HAP-1 (cell line): ENCODE results near the gene FAF1.
A peak's percentile ranks its signal among the peaks of the same experiment; 100 is the strongest.

Experiments
- DNase-seq, 2 experiments: peaks; one replicate each; pipeline ENCODE4 v3.0.0-alpha.2; 2016 to 2020; ENCODE audit warnings: low spot score in 2 of 2
- H3K27me3 ChIP-seq: fragments of 250-450 bp; sonication (Bioruptor Pico); 2 replicates; pipeline ENCODE4 v1.5.1; 2020; ENCODE audit warnings: low read depth, mild to moderate bottlenecking, moderate library complexity
- H3K36me3 ChIP-seq: fragments of 250-450 bp; sonication (Bioruptor Pico); replicated peaks from 2 replicates; pipeline ENCODE4 v1.5.1; 2020; ENCODE audit warnings: mild to moderate bottlenecking
- H3K4me1 ChIP-seq: fragments of 250-450 bp; sonication (Bioruptor Pico); 2 replicates; pipeline ENCODE4 v1.5.1; 2020; ENCODE audit warnings: mild to moderate bottlenecking
- H3K4me3 ChIP-seq: fragments of 250-450 bp; sonication (Bioruptor Pico); 2 replicates; pipeline ENCODE4 v1.5.1; 2020; ENCODE audit warnings: mild to moderate bottlenecking, moderate library complexity
- H3K9me3 ChIP-seq: fragments of 250-450 bp; sonication (Bioruptor Pico); 2 replicates; pipeline ENCODE4 v1.5.1; 2020; ENCODE audit warnings: mild to moderate bottlenecking, moderate library complexity
- in situ Hi-C: fragments of 300-500 bp; cut with MboI; formaldehyde crosslinking; loops from 3 replicates; pipeline ENCODE4 v1.14.3; 2020; ENCODE audit warnings: low sequenced_read_pairs, inconsistent platforms, mixed read lengths

The FAF1 gene

GRCh38 chr1:50985094-50985493 lies 25.0 kb upstream of the FAF1 start:
- peak; percentile 45 to 65 for DNase-seq
- Histone ChIP-seq H3K36me3 (no peaks in the 10 kb centered on the region), H3K9me3 (no peaks in the 10 kb centered on the region), H3K27me3 (no peaks in the 10 kb centered on the region), H3K4me1 (peaks cover 39% of the 10 kb centered on the region), H3K4me3 (no peak overlapping the region)
- in situ Hi-C loops, result no loop called here

- Histone ChIP-seq H3K27me3 (no peaks in the 10 kb centered on the region), H3K9me3 (no peaks in the 10 kb centered on the region), H3K36me3 (no peaks in the 10 kb centered on the region), H3K4me3 (no peak overlapping the region), H3K4me1 (peaks cover 42% of the 10 kb centered on the region)
- in situ Hi-C loops, result no loop called here
- DNase-seq, result peak in 1 of 2 experiments; percentile 44
These were observed 23.2 kb upstream of the FAF1 start for GRCh38 chr1:50983219-50983802.

GRCh38 chr1:50982611-50983010 lies 22.5 kb upstream of the FAF1 start:
- H3K4me3 ChIP-seq, result no peak overlapping the region
- peak in 1 of 2 experiments; percentile 34 for DNase-seq
- in situ Hi-C loops, result no loop called here

GRCh38 chr1:50981741-50982140 lies 21.7 kb upstream of the FAF1 start:
- Histone ChIP-seq H3K36me3 (no peaks in the 10 kb centered on the region), H3K27me3 (no peaks in the 10 kb centered on the region), H3K4me1 (peaks cover 42% of the 10 kb centered on the region), H3K4me3 (no peak overlapping the region), H3K9me3 (no peaks in the 10 kb centered on the region)
- in situ Hi-C loops, result no loop called here
- peak; percentile 25 to 34 for DNase-seq

More at GRCh38 chr1:50982611-50983010, 22.5 kb upstream of the FAF1 start:
- Histone ChIP-seq H3K27me3 (no peaks in the 10 kb centered on the region), H3K9me3 (no peaks in the 10 kb centered on the region), H3K36me3 (no peaks in the 10 kb centered on the region), H3K4me1 (peaks cover 42% of the 10 kb centered on the region)

GRCh38 chr1:50980505-50980904 lies 20.4 kb upstream of the FAF1 start:
- Histone ChIP-seq H3K27me3 (no peaks in the 10 kb centered on the region), H3K36me3 (no peaks in the 10 kb centered on the region), H3K9me3 (no peaks in the 10 kb centered on the region), H3K4me3 (no peak overlapping the region; the same call in 1 of the 2 replicates), H3K4me1 (peaks cover 47% of the 10 kb centered on the region)
- no peak for DNase-seq
- in situ Hi-C loops, result no loop called here

GRCh38 chr1:50979937-50980336 lies 19.9 kb upstream of the FAF1 start:
- DNase-seq, result no peak

GRCh38 chr1:50978852-50979781 lies 19.1 kb upstream of the FAF1 start:
- H3K27me3 ChIP-seq, result no peaks in the 10 kb centered on the region
- H3K4me3 ChIP-seq, result peak overlapping the region; percentile 52
- in situ Hi-C loops, result no loop called here
- H3K4me1 ChIP-seq, result peaks cover 54% of the 10 kb centered on the region
- H3K9me3 ChIP-seq, result no peaks in the 10 kb centered on the region
- DNase-seq, result peak; percentile 55 to 69
- peaks cover 9% of the 10 kb centered on the region for H3K36me3 ChIP-seq

More at GRCh38 chr1:50979937-50980336, 19.9 kb upstream of the FAF1 start:
- H3K4me1 ChIP-seq, result peaks cover 50% of the 10 kb centered on the region
- no peaks in the 10 kb centered on the region for H3K27me3 ChIP-seq
- peak overlapping the region; percentile 52 for H3K4me3 ChIP-seq
- in situ Hi-C loops, result no loop called here
- H3K9me3 ChIP-seq, result no peaks in the 10 kb centered on the region
- peaks cover 1% of the 10 kb centered on the region; the same call in 1 of the 2 replicates for H3K36me3 ChIP-seq

- no peaks in the 10 kb centered on the region for H3K27me3 ChIP-seq
- H3K9me3 ChIP-seq, result no peaks in the 10 kb centered on the region
- in situ Hi-C loops, result no loop called here
- H3K4me3 ChIP-seq, result peak overlapping the region; percentile 52
- H3K4me1 ChIP-seq, result peaks cover 50% of the 10 kb centered on the region
- peak; percentile 72 to 84 for DNase-seq
- H3K36me3 ChIP-seq, result peaks cover 11% of the 10 kb centered on the region
These were observed 18.2 kb upstream of the FAF1 start for GRCh38 chr1:50978144-50978851.

- in situ Hi-C loops, result no loop called here
- no peaks in the 10 kb centered on the region for H3K27me3 ChIP-seq
- peaks cover 11% of the 10 kb centered on the region for H3K36me3 ChIP-seq
- peak overlapping the region; percentile 52 for H3K4me3 ChIP-seq
- H3K4me1 ChIP-seq, result peaks cover 49% of the 10 kb centered on the region
- no peaks in the 10 kb centered on the region for H3K9me3 ChIP-seq
- peak in 1 of 2 experiments; percentile 61 for DNase-seq
These were observed 17.6 kb upstream of the FAF1 start for GRCh38 chr1:50977575-50978143.

GRCh38 chr1:50976890-50977574 lies 17.0 kb upstream of the FAF1 start:
- Histone ChIP-seq H3K27me3 (no peaks in the 10 kb centered on the region), H3K36me3 (peaks cover 11% of the 10 kb centered on the region), H3K4me1 (peaks cover 43% of the 10 kb centered on the region), H3K9me3 (no peaks in the 10 kb centered on the region), H3K4me3 (peak overlapping the region; percentile 52)
- in situ Hi-C loops, result no loop called here
- DNase-seq, result peak; percentile 69 to 71

GRCh38 chr1:50976111-50976889 lies 16.2 kb upstream of the FAF1 start:
- Histone ChIP-seq H3K27me3 (no peaks in the 10 kb centered on the region), H3K9me3 (no peaks in the 10 kb centered on the region), H3K4me1 (peaks cover 35% of the 10 kb centered on the region), H3K36me3 (peaks cover 11% of the 10 kb centered on the region), H3K4me3 (peak overlapping the region; percentile 52)
- peak; percentile 74 to 85 for DNase-seq
- in situ Hi-C loops, result no loop called here

- DNase-seq, result peak in 1 of 2 experiments; percentile 68
- Histone ChIP-seq H3K9me3 (no peaks in the 10 kb centered on the region), H3K4me3 (peak overlapping the region; percentile 52), H3K27me3 (no peaks in the 10 kb centered on the region), H3K36me3 (peaks cover 11% of the 10 kb centered on the region), H3K4me1 (peaks cover 31% of the 10 kb centered on the region)
- in situ Hi-C loops, result no loop called here
These were observed 15.4 kb upstream of the FAF1 start for GRCh38 chr1:50975436-50975835.
